Measurements from ENCODE around the gene PRPF6. TPM values are rescaled to one million over a fixed set of nuclear protein-coding genes. Genes with fewer than 3 reads are reported as not detected.

The PRPF6 gene
- total and polyA plus RNA-seq, 2 of the 13 experiments (the other 11 are each of a cell fraction or from before 2014, with no cell fraction given): 63.7 to 101 TPM

DNA sequence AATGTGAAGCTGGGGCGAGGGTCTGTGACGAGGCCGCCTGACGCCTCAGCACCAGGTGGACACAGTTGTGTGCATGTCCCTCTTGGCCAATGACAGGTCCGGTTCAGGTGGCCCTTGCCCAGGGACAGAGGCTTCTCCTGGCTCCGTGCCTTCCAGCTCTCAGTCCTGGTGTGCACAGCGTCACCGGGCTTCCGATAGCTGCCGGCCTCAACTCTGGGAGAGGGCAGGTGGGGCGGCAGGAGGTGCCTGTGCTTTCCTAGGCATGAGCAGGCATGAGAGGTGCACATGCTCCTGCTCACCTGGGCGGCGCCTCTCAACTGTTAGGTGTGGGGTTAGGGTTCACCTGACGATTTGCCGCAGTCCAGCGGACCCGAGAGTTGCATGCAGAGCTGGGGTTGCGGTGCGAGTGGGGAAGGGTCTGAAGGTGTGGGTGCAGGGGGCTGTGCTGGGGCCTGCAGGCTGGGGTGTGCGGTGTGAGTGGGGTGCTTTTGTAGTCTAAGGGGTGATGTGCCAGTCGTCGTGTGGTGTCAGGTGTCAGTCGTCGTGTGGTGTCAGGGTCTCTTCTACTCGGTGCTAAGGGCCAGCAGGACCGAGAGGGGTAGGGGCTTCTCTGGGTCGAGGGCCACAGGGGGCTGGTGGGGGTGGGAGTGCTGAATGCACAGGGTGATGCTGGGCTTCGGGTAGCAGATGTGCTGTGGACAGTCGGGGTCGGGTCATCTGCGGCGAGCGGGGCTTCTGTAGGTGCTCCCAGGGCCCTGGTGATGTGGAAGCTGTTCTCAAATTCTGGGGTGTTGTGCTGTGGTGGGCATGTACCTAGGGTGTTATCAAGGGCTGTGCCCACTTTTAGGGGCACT lies 72.3 kb downstream of the PRPF6 start (continued):
- TF ChIP-seq ZNF703 (CRISPR knock-in tag; IDR thresholded peaks at IDR 0.05; ENCODE audit: borderline replicate concordance) (no peak), ZFY (CRISPR knock-in tag; IDR thresholded peaks at IDR 0.05) (peak; percentile 55; the same call in 1 of the 2 replicates), ZBTB46 (CRISPR knock-in tag; IDR thresholded peaks at IDR 0.05; ENCODE audit: borderline replicate concordance) (no peak), KLF12 (CRISPR knock-in tag; IDR thresholded peaks at IDR 0.05; ENCODE audit: borderline replicate concordance) (0 out of 2 replicates have a peak, but pooled peaks have one; percentile 20), ZBTB21 (CRISPR knock-in tag; IDR thresholded peaks at IDR 0.05) (peak; percentile 22), ZNF460 (CRISPR knock-in tag; IDR thresholded peaks at IDR 0.05; ENCODE audit: borderline replicate concordance) (no peak), NR0B2 (CRISPR knock-in tag; IDR thresholded peaks at IDR 0.05) (no peak), CCAR2 (optimal IDR thresholded peaks at IDR 0.05; ENCODE audit: low read depth, low read length) (no peak), SALL2 (CRISPR knock-in tag; IDR thresholded peaks at IDR 0.05) (no peak), ZBTB8A (CRISPR knock-in tag; IDR thresholded peaks at IDR 0.05; ENCODE audit: borderline replicate concordance, low read depth) (no peak)
- TF ChIP-seq, protein P1, sequence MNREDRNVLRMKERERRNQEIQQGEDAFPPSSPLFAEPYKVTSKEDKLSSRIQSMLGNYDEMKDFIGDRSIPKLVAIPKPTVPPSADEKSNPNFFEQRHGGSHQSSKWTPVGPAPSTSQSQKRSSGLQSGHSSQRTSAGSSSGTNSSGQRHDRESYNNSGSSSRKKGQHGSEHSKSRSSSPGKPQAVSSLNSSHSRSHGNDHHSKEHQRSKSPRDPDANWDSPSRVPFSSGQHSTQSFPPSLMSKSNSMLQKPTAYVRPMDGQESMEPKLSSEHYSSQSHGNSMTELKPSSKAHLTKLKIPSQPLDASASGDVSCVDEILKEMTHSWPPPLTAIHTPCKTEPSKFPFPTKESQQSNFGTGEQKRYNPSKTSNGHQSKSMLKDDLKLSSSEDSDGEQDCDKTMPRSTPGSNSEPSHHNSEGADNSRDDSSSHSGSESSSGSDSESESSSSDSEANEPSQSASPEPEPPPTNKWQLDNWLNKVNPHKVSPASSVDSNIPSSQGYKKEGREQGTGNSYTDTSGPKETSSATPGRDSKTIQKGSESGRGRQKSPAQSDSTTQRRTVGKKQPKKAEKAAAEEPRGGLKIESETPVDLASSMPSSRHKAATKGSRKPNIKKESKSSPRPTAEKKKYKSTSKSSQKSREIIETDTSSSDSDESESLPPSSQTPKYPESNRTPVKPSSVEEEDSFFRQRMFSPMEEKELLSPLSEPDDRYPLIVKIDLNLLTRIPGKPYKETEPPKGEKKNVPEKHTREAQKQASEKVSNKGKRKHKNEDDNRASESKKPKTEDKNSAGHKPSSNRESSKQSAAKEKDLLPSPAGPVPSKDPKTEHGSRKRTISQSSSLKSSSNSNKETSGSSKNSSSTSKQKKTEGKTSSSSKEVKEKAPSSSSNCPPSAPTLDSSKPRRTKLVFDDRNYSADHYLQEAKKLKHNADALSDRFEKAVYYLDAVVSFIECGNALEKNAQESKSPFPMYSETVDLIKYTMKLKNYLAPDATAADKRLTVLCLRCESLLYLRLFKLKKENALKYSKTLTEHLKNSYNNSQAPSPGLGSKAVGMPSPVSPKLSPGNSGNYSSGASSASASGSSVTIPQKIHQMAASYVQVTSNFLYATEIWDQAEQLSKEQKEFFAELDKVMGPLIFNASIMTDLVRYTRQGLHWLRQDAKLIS (CRISPR knock-in tag; IDR thresholded peaks at IDR 0.05): no peak
- TF ChIP-seq, protein P2, sequence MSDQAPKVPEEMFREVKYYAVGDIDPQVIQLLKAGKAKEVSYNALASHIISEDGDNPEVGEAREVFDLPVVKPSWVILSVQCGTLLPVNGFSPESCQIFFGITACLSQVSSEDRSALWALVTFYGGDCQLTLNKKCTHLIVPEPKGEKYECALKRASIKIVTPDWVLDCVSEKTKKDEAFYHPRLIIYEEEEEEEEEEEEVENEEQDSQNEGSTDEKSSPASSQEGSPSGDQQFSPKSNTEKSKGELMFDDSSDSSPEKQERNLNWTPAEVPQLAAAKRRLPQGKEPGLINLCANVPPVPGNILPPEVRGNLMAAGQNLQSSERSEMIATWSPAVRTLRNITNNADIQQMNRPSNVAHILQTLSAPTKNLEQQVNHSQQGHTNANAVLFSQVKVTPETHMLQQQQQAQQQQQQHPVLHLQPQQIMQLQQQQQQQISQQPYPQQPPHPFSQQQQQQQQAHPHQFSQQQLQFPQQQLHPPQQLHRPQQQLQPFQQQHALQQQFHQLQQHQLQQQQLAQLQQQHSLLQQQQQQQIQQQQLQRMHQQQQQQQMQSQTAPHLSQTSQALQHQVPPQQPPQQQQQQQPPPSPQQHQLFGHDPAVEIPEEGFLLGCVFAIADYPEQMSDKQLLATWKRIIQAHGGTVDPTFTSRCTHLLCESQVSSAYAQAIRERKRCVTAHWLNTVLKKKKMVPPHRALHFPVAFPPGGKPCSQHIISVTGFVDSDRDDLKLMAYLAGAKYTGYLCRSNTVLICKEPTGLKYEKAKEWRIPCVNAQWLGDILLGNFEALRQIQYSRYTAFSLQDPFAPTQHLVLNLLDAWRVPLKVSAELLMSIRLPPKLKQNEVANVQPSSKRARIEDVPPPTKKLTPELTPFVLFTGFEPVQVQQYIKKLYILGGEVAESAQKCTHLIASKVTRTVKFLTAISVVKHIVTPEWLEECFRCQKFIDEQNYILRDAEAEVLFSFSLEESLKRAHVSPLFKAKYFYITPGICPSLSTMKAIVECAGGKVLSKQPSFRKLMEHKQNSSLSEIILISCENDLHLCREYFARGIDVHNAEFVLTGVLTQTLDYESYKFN (CRISPR knock-in tag; conservative IDR thresholded peaks at IDR 0.05): peak; percentile 47; the same call in 1 of the 2 replicates
- TF ChIP-seq, protein P3, sequence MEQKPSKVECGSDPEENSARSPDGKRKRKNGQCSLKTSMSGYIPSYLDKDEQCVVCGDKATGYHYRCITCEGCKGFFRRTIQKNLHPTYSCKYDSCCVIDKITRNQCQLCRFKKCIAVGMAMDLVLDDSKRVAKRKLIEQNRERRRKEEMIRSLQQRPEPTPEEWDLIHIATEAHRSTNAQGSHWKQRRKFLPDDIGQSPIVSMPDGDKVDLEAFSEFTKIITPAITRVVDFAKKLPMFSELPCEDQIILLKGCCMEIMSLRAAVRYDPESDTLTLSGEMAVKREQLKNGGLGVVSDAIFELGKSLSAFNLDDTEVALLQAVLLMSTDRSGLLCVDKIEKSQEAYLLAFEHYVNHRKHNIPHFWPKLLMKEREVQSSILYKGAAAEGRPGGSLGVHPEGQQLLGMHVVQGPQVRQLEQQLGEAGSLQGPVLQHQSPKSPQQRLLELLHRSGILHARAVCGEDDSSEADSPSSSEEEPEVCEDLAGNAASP (CRISPR knock-in tag; IDR thresholded peaks at IDR 0.05; ENCODE audit: borderline replicate concordance): peak; percentile 74; the same call in 1 of the 2 replicates

Data from HepG2 (cell line).